HEK293 (cell line): ENCODE measurements around the gene ITGA3.
A peak's percentile ranks its signal among the peaks of the same experiment; 100 is the strongest.

Experiments used
- ELK4 ChIP-seq: IDR thresholded peaks from 2 replicates; pipeline ENCODE4 v1.6.1; 2011; ENCODE audit warnings: mild to moderate bottlenecking, low read depth, low read length, borderline replicate concordance
- GLIS2 ChIP-seq: fragments of 450-650 bp; formaldehyde crosslinking; IDR thresholded peaks from 2 replicates; pipeline ENCODE4 v1.5.1; 2016; ENCODE audit warnings: missing biosample characterization, missing genetic modification characterization
- IKZF3 ChIP-seq: fragments of 450-650 bp; IDR thresholded peaks from 2 replicates; pipeline ENCODE4 v1.5.0; 2018; ENCODE audit warnings: missing biosample characterization, mild to moderate bottlenecking, missing genetic modification characterization, moderate library complexity
- PRDM1 ChIP-seq: fragments of 450-650 bp; formaldehyde crosslinking; IDR thresholded peaks from 2 replicates; pipeline ENCODE4; 2016; ENCODE audit warnings: missing biosample characterization, missing genetic modification characterization
- RBAK ChIP-seq: fragments of 450-650 bp; formaldehyde crosslinking; IDR thresholded peaks from 2 replicates; pipeline ENCODE4 v1.5.1; 2016; ENCODE audit warnings: missing biosample characterization, missing genetic modification characterization
- REST ChIP-seq: fragments of 450-650 bp; formaldehyde crosslinking; IDR thresholded peaks from 2 replicates; pipeline ENCODE4 v1.5.1; 2016; ENCODE audit warnings: missing biosample characterization, missing genetic modification characterization
- ZBTB11 ChIP-seq: fragments of 450-650 bp; formaldehyde crosslinking; conservative IDR thresholded peaks from 2 replicates; pipeline ENCODE4 v1.5.1; 2016; ENCODE audit warnings: low read depth, missing biosample characterization, missing genetic modification characterization
- ZNF302 ChIP-seq: fragments of 450-650 bp; formaldehyde crosslinking; IDR thresholded peaks from 2 replicates; pipeline ENCODE4 v1.5.1; 2016; ENCODE audit warnings: missing biosample characterization, missing genetic modification characterization, low read depth
- ZNF600 ChIP-seq: fragments of 450-650 bp; formaldehyde crosslinking; IDR thresholded peaks from 2 replicates; pipeline ENCODE4 v1.5.1; 2016; ENCODE audit warnings: missing biosample characterization, missing genetic modification characterization
- ZNF621 ChIP-seq: fragments of 450-650 bp; formaldehyde crosslinking; IDR thresholded peaks from 2 replicates; pipeline ENCODE4 v1.5.1; 2017; ENCODE audit warnings: missing biosample characterization, missing genetic modification characterization
- ZNF623 ChIP-seq: fragments of 450-650 bp; formaldehyde crosslinking; IDR thresholded peaks from 2 replicates; pipeline ENCODE4 v1.5.1; 2016; ENCODE audit warnings: missing biosample characterization, missing genetic modification characterization
- ZNF677 ChIP-seq: fragments of 450-650 bp; IDR thresholded peaks from 2 replicates; pipeline ENCODE4 v1.5.0; 2018; ENCODE audit warnings: missing biosample characterization, mild to moderate bottlenecking, missing genetic modification characterization, moderate library complexity
- ZSCAN30 ChIP-seq: fragments of 450-650 bp; IDR thresholded peaks from 2 replicates; pipeline ENCODE4 v1.5.1; 2018; ENCODE audit warnings: missing biosample characterization, mild to moderate bottlenecking, missing genetic modification characterization, moderate library complexity
- TF ChIP-seq, protein P1 (sequence below): fragments of 450-650 bp; formaldehyde crosslinking; IDR thresholded peaks from 2 replicates; pipeline ENCODE4 v1.5.1; 2016; ENCODE audit warnings: missing biosample characterization, missing genetic modification characterization

- TF ChIP-seq ZNF600 (tag by site-specific recombination) (no peak), ZNF621 (tag by site-specific recombination) (no peak), REST (tag by site-specific recombination) (no peak), ZSCAN30 (no peak), ZNF302 (tag by site-specific recombination) (no peak), GLIS2 (tag by site-specific recombination) (peak; percentile 65), ZNF677 (no peak), ELK4 (no peak), RBAK (tag by site-specific recombination) (no peak), ZNF623 (tag by site-specific recombination) (no peak), ZBTB11 (tag by site-specific recombination) (no peak), PRDM1 (tag by site-specific recombination) (no peak), IKZF3 (tag by site-specific recombination) (no peak)
- TF ChIP-seq, protein P1, sequence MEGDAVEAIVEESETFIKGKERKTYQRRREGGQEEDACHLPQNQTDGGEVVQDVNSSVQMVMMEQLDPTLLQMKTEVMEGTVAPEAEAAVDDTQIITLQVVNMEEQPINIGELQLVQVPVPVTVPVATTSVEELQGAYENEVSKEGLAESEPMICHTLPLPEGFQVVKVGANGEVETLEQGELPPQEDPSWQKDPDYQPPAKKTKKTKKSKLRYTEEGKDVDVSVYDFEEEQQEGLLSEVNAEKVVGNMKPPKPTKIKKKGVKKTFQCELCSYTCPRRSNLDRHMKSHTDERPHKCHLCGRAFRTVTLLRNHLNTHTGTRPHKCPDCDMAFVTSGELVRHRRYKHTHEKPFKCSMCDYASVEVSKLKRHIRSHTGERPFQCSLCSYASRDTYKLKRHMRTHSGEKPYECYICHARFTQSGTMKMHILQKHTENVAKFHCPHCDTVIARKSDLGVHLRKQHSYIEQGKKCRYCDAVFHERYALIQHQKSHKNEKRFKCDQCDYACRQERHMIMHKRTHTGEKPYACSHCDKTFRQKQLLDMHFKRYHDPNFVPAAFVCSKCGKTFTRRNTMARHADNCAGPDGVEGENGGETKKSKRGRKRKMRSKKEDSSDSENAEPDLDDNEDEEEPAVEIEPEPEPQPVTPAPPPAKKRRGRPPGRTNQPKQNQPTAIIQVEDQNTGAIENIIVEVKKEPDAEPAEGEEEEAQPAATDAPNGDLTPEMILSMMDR = no peak
These were observed 73.4 kb downstream of the ITGA3 start for GRCh38 chr17:50129353-50129727.
